KBM-7 (cell line): ENCODE results near the gene MCM8.
A peak's percentile ranks its signal among the peaks of the same experiment; 100 is the strongest.

Experiments
- DNase-seq: peaks from one replicate; pipeline ENCODE4 v3.0.0-alpha.2; 2015
- in situ Hi-C: fragments of 300-500 bp; cut with MboI; formaldehyde crosslinking; loops from 2 replicates; pipeline ENCODE4 v1.14.3; 2020; ENCODE audit warnings: low sequenced_read_pairs, low pct_unique_long_range_greater_than_20kb, mixed read lengths

The MCM8 gene

DNA sequence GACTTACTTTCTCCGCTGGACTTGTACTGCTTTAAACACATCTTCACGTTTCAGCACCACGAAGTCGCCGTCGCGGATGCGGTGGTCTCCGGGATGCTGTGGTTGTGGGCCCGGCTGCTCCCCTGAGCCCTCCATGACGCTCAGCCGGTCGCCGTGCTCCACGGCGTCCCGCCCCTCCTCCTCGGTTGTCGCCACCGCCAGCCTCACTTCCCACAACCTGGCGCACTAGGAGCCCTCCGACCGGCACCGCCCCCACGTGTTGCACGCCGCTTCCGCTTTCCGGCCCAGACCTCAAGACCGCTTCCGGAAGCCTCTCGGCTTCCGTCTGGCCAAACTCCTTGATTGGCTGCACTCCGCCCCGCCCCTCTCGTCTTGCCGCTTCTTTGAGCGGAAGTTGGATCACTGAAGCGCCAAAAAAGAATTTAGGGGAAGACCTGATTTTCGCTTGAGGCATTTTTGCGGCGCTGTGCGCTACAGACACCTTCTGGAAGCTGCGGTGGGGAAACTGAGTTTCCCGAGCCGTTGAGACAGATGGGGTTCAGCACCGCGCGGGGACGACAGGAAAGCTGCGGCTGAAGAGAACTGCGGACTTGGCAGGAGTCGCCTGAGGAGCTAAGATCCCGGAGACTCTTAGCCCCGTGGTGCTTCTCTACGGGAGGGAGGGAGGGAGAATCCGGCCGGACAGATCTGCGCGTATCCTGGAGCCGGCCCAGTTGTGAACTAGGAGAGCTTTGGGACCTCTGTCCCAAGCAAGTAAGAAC lies at the start of gene MCM8, which contains the start of gene TRMT6:
MCM8 (plus strand) TSS at position 382 of the 761 bp plus-strand sequence. CDS start 1,364 bp downstream, outside the sequence.
TRMT6 (minus strand) TSS at position 263 of the 761 bp plus-strand sequence; CDS start at position 135, 128 bp downstream.
- peak; percentile 98 for DNase-seq
- in situ Hi-C loops, result no loop called here

GRCh38 chr20:5900908-5901307 lies 49.5 kb upstream of the MCM8 start:
- in situ Hi-C loops, result no loop called here
- DNase-seq, result no peak

DNA sequence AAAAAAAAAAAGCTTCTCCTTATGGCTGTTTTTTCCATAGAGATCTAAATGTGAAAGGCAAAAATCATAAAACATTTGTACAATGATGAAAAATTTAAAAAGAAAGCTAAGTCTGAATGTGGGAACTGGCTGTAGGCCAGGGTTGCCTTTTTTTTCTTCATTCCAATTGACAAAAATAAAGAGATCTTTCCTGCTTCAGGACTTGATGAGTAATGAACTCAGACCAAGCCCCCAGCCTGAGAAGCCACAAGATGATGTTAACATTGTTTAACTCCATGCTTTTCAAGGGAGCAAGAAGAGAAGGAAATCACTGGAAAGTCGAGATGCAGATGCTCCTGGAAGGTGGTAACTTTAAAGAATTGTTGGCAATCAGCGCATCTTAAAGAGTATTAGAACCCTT lies 41.5 kb upstream of the MCM8 start:
- no peak for DNase-seq
- in situ Hi-C loops, result no loop called here

- no peak for DNase-seq
- in situ Hi-C loops, result no loop called here
Measured at GRCh38 chr20:5910186-5910585, 40.3 kb upstream of the MCM8 start.

- in situ Hi-C loops, result no loop called here
- no peak for DNase-seq
Measured at GRCh38 chr20:5913166-5913565, 37.3 kb upstream of the MCM8 start.

DNA sequence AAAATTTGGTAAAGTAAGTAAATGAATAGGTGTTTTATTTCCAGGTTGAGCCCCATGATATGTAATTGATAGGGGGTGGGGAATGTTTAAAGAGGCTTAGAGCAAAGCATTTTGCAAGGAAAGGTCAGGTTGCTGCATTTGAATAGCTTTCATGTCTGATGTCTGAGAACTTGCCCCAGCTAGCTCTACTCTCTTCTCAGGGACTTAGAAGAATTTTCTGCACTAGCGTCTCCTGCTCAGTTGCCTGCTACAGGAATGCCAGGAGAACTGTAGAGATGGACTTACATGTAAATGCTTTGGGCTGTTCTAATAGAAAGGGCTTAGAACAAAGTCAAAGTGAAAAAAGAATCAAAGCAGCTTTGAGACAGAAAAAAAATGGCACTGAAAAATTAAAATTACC lies 35.6 kb upstream of the MCM8 start:
- no peak for DNase-seq
- in situ Hi-C loops, result no loop called here

DNA sequence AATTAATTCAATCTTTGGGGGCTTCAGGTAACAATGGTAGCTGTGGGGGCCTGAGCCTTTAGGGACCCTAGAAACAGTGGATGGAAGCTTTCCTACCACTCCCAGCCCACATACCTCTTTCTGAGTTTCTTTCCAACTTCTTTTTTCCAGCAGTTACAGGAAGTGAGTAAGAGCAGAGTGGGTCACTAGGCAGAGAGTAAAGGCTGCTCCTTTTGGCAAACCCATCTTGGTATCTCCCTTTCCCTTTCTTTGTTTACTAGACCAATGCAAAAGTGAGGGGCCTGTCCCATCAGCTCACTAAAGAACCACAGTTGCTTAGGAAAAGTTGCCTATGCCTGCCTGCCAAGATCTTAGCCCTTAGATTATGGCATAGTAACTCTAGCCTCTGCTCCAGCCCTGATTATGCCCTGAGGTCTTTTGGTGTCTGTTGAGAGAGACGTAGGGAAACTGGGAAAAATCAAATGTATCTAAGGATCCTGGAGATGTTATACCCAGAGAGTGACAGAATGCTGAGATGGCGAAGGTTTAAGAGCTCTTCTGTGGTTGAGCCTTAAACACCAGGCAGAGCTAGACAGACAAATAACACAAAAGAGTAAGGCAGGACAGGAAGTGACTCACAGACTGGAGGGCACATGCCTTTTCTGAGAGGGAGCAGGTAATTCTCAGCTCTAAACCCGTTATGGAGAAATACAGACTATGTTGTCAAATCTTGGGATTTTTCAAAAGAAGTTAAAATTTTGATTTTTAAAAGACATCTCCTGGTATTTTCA lies 31.4 kb upstream of the MCM8 start:
- peak; percentile 48 for DNase-seq
- in situ Hi-C loops, result no loop called here

DNA sequence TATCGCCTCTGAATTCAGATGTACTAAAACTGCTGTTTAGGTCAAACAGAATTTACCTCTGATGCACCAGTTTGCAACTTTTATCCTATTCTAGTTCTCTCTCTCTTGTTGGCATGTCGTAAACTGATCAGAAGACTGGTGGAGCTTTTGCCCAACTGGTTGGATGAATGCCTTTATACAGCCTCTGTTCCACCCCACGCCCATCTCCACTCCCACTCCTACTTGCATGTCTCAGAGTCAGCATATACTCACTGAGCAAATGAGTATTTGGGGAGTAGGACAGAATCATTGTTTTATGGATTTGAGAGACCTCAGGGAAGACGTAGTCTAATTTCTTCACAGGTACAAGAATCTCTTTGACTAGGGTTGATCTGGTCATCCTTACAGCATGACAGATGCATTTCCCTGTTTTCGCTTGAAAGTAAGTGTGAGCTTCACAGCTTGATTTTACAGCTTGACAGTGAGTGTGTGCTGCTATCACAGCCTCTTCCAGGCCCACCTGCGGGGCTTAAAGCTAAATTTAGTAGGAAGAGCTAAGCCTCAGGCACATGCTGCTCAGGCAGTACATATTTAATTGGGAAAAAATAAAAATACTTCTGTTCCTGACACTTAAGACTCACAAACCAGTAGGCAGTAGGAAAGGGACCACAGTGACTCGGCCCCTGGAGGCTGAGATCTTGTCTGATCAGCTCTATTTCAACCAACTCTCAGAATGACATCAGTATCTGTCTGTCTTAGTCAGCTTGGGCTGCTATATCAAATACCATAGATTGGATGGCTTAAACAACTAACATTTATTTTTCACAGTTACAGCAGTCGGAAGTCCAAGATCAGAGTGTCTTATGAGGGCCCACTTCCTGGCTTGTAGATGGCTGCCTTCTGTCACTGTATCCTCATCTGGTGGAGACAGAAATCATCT lies 30.6 kb upstream of the MCM8 start:
- in situ Hi-C loops, result no loop called here
- DNase-seq, result no peak

DNA sequence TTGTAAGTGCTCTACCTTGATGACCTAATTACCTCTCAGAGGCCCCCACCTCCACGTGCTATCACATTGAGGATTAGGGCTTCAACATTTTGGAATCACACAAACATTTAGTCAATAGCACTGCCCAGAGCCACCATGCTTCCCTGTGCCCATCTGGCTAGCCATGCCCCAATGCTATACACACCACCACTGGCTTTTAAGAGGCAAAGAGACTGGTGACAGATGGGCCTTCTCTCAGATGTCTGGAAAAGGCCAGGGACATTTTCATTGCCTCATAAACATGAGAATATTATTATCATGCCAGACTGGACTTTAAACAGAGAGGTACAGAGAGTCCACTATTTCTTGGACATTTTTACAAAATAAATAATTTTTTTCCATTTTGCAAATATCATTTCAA lies 29.9 kb upstream of the MCM8 start:
- in situ Hi-C loops, result no loop called here
- no peak for DNase-seq

GRCh38 chr20:5923493-5923892 lies 27.0 kb upstream of the MCM8 start:
- in situ Hi-C loops, result no loop called here
- peak; percentile 66 for DNase-seq

- DNase-seq, result no peak
- in situ Hi-C loops, result loop anchor here (25.0 kb wide), 1 partner anchor 388 kb away; no protein-coding TSS in a partner anchor
Measured at GRCh38 chr20:5925551-5925950, 24.9 kb upstream of the MCM8 start.

- in situ Hi-C loops, result loop anchor here (25.0 kb wide), 1 partner anchor 391 kb away; no protein-coding TSS in a partner anchor
Measured at GRCh38 chr20:5927749-5928462, 22.5 kb upstream of the MCM8 start.

GRCh38 chr20:5928836-5929715 lies 21.4 kb upstream of the MCM8 start:
- no peak for DNase-seq
- in situ Hi-C loops, result loop anchor here (25.0 kb wide), 1 partner anchor 392 kb away; no protein-coding TSS in a partner anchor

More at GRCh38 chr20:5927749-5928462, 22.5 kb upstream of the MCM8 start:
- no peak for DNase-seq

DNA sequence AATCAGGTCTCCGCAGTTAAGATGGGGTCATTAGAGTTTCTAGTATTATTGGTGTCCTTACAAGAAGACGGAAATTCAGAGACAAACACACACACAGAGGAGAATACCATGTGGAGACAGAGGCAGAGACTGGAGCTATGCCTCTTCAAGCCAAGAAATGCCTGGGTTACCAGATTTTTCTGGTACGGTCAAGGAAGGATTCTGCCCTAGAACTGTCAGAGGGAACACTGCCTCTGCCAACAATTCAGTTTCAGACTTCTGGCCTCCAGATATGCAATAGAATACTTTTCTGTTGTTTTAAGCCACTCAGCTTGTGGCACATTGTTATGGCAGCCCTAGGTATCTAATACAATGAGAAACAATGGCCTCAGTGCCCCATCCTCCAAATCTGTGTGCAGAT lies 19.0 kb upstream of the MCM8 start:
- in situ Hi-C loops, result loop anchor here (25.0 kb wide), 1 partner anchor 394 kb away; no protein-coding TSS in a partner anchor
- DNase-seq, result no peak

- DNase-seq, result no peak
- in situ Hi-C loops, result loop anchor here (25.0 kb wide), 1 partner anchor 395 kb away; no protein-coding TSS in a partner anchor
Measured at GRCh38 chr20:5932796-5933195, 17.7 kb upstream of the MCM8 start.

DNA sequence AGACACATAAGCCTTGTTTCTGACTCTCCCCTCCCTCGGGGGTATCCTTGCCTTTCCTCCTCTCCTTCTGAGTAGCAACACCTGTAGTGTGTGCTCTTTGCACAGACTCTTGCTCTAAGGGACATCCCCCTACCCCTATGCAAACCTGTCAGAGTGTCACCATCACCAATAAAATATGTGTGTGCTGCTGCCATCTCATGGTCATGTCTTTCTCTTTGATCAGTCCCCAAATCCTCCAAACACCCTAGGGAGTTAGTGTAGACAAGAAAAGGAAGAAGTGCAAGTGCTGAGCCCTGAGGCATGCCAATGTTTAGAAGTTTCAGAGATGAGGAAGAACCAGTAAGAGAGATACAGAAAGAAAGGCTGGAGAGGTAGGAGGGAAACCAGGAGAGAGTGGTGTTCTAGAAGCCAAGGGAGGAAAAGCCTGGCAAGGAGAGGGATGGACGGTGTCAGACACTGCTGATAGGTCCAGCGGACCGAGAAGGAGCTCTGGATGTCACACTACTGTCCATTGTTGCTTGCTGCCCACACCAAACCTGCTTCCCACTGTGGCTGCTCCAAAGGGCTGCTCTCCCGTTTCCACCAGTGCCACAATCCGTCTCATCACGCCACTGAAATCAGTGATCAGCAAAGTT lies 16.5 kb upstream of the MCM8 start:
- peak; percentile 60 for DNase-seq
- in situ Hi-C loops, result loop anchor here (25.0 kb wide), 1 partner anchor 397 kb away; no protein-coding TSS in a partner anchor

GRCh38 chr20:5935384-5935783 lies 15.1 kb upstream of the MCM8 start:
- in situ Hi-C loops, result loop anchor here (25.0 kb wide), 1 partner anchor 398 kb away; no protein-coding TSS in a partner anchor
- no peak for DNase-seq
